ENCODE measurements around the gene WDSUB1.

The WDSUB1 gene

GRCh38 chr2:159285929-159286708 is at the start of gene WDSUB1:
Gene WDSUB1 (minus strand): TSS chr2:159286703. CDS start chr2:159283069, 3,634 bp downstream.
- DNase-seq = peak; percentile 69 to 81

GRCh38 chr2:159326569-159327255 is 40.2 kb upstream of the WDSUB1 start:
- no peak for DNase-seq

GRCh38 chr2:159322419-159322818 is 35.9 kb upstream of the WDSUB1 start:
- no peak for DNase-seq

- DNase-seq = no peak
These were observed 31.0 kb upstream of the WDSUB1 start for GRCh38 chr2:159317392-159318088.

GRCh38 chr2:159307942-159308341 is 21.4 kb upstream of the WDSUB1 start:
- no peak for DNase-seq

- DNase-seq = no peak
These were observed 14.1 kb upstream of the WDSUB1 start for GRCh38 chr2:159300586-159300985.

GRCh38 chr2:159298967-159299366 is 12.5 kb upstream of the WDSUB1 start:
- DNase-seq = no peak

- no peak for DNase-seq
These were observed 10.7 kb upstream of the WDSUB1 start for GRCh38 chr2:159297042-159297707.

GRCh38 chr2:159292157-159292556 is 5.7 kb upstream of the WDSUB1 start:
- no peak for DNase-seq

- DNase-seq = peak; percentile 3 to 19
These were observed 3.9 kb upstream of the WDSUB1 start for GRCh38 chr2:159290289-159290907.

- no peak for DNase-seq
These were observed 1.2 kb upstream of the WDSUB1 start for GRCh38 chr2:159287733-159288132.

GRCh38 chr2:159286709-159287441 is 372 bp upstream of the WDSUB1 start:
- peak; percentile 89 to 99 for DNase-seq

GRCh38 chr2:159285433-159285832 is 1.1 kb downstream of the WDSUB1 start:
- no peak for DNase-seq

GRCh38 chr2:159283529-159283928 is 3.0 kb downstream of the WDSUB1 start:
- no peak for DNase-seq

- no peak for DNase-seq
These were observed 5.5 kb downstream of the WDSUB1 start for GRCh38 chr2:159281002-159281401.

GRCh38 chr2:159279700-159280099 is 6.8 kb downstream of the WDSUB1 start:
- DNase-seq = no peak

GRCh38 chr2:159275111-159275510 is 11.4 kb downstream of the WDSUB1 start:
- no peak for DNase-seq

GRCh38 chr2:159272156-159272555 is 14.3 kb downstream of the WDSUB1 start:
- DNase-seq = no peak

GRCh38 chr2:159270744-159271379 is 15.6 kb downstream of the WDSUB1 start:
- no peak for DNase-seq

- DNase-seq = no peak
These were observed 18.6 kb downstream of the WDSUB1 start for GRCh38 chr2:159267921-159268320.

- no peak for DNase-seq
These were observed 19.9 kb downstream of the WDSUB1 start for GRCh38 chr2:159266554-159266953.

All from NCI-H526 (cell line).